K562 (cell line): Measurements from ENCODE around the gene TP53I3. TPM values are rescaled to one million over a fixed set of nuclear protein-coding genes. Genes with fewer than 3 reads are reported as not detected.
A peak's percentile ranks its signal among the peaks of the same experiment; 100 is the strongest.

Source experiments
- ATAC-seq: fragments of 200-7000 bp; cut with Tn5 transposase; 3 replicates; pipeline ENCODE4 v1.9.1; 2020; ENCODE audit warnings: moderate library complexity
- BruUV-seq: library from RNA; stranded (reverse); fragments of 400-500 nt; replicated peaks from 2 replicates; lab custom pipeline; 2021; lab: Mats Ljungman, UMichigan
- CTCF ChIA-PET: fragments of 300-600 bp; formaldehyde crosslinking; extraction: SDS; loops from one replicate; lab custom pipeline; 2021; ENCODE audit warnings: low intra/inter-chr PET ratio; lab: Yijun Ruan, JAX
- POLR2A ChIA-PET: fragments of 300-600, 350-650 bp; sonication (Branson Sonifier 250); formaldehyde crosslinking; extraction: SDS; loops from one replicate; lab custom pipeline; 2021; ENCODE audit warnings: antibody characterized with exemption, inconsistent platforms; lab: Yijun Ruan, JAX
- DNase-seq, 4 experiments: peaks; one replicate each; pipeline versions ENCODE4 v3.0.0 to v3.0.0-alpha.2; 2011 to 2018; ENCODE audit warnings: low spot score in 3 of 4, mixed read lengths in 3 of 4; ENCODE audit errors: extremely low read depth in 1 of 4
- FAIRE-seq: peaks from 2 replicates; lab custom pipeline; 2011; peaks lifted over from hg19 to GRCh38; lab: Jason Lieb, UNC
- H2AFZ ChIP-seq: 2 replicates; pipeline ENCODE4 v1.6.0; 2011; ENCODE audit warnings: low read depth, low read length, control low read depth, inconsistent platforms
- H3K27ac ChIP-seq: fragments of 200-600 bp; 3 replicates; pipeline ENCODE4 v1.8.0; 2011; ENCODE audit warnings: low read depth, mild to moderate bottlenecking, control low read depth, inconsistent platforms, low read length, moderate library complexity, mixed read lengths; ENCODE audit errors: extremely low read depth
- H3K27me3 ChIP-seq, 2 experiments: fragments of 300-600 bp in 1 of 2; 2 replicates in 1 of 2; 3 replicates in 1 of 2; pipeline versions ENCODE4 v1.6.0 to v1.8.0; 2011; ENCODE audit warnings: inconsistent platforms in 2 of 2, low read length in 2 of 2, mild to moderate bottlenecking in 1 of 2, mixed read lengths in 1 of 2, moderate library complexity in 1 of 2; ENCODE audit not compliant: control insufficient read depth in 2 of 2, insufficient read depth in 2 of 2
- H3K36me3 ChIP-seq: fragments of 300-600 bp; 3 replicates; pipeline ENCODE4 v1.8.0; 2011; ENCODE audit warnings: mild to moderate bottlenecking, low read length, inconsistent platforms; ENCODE audit not compliant: control insufficient read depth, insufficient read depth
- H3K4me1 ChIP-seq, 2 experiments: fragments of 200-600 bp in 1 of 2; replicated peaks in 1 of 2; 2 replicates in 1 of 2; 3 replicates in 1 of 2; pipeline versions ENCODE4 v1.5.1 to v1.8.0; 2011; ENCODE audit warnings: inconsistent platforms in 2 of 2, low read length in 2 of 2, mild to moderate bottlenecking in 1 of 2, mixed read lengths in 1 of 2, moderate library complexity in 1 of 2; ENCODE audit not compliant: control insufficient read depth in 2 of 2, insufficient read depth in 2 of 2
- H3K4me2 ChIP-seq: 2 replicates; pipeline ENCODE4 v1.6.1; 2011; ENCODE audit warnings: low read length, control low read depth, inconsistent platforms, mixed read lengths; ENCODE audit not compliant: insufficient read depth
- H3K4me3 ChIP-seq: fragments of 200-600 bp; sonication (generic), shearing (Covaris generic); 2 replicates; pipeline ENCODE4 v1.5.1; 2016; ENCODE audit warnings: control low read depth, inconsistent platforms
- H3K79me2 ChIP-seq: fragments of 200-600 bp; 3 replicates; pipeline ENCODE4 v1.8.0; 2011; ENCODE audit warnings: low read length, inconsistent platforms; ENCODE audit not compliant: control insufficient read depth, insufficient read depth
- H3K9ac ChIP-seq, 2 experiments: 2 replicates each; pipeline versions ENCODE4 v1.6.0 to v1.6.1; 2011; ENCODE audit warnings: low read depth in 2 of 2, low read length in 2 of 2, control low read depth in 1 of 2, inconsistent platforms in 1 of 2, mild to moderate bottlenecking in 1 of 2, mixed read lengths in 1 of 2; ENCODE audit not compliant: insufficient read depth in 1 of 2
- H3K9me1 ChIP-seq: one replicate; pipeline ENCODE4 v1.6.0; 2011; ENCODE audit warnings: inconsistent platforms, mild to moderate bottlenecking, low read length, moderate library complexity; ENCODE audit not compliant: control insufficient read depth, insufficient read depth
- H3K9me3 ChIP-seq: replicated peaks from 2 replicates; pipeline ENCODE4 v1.5.1; 2011; ENCODE audit warnings: low read depth, low read length, inconsistent platforms; ENCODE audit not compliant: control insufficient read depth, insufficient read depth
- H4K20me1 ChIP-seq: replicated peaks from 2 replicates; pipeline ENCODE4 v1.6.1; 2011; ENCODE audit warnings: low read length, inconsistent platforms, mixed read lengths; ENCODE audit not compliant: control insufficient read depth, insufficient read depth
- DDX20 ChIP-seq: fragments of 450-650 bp; IDR thresholded peaks from 2 replicates; pipeline ENCODE4 v1.6.1; 2016; ENCODE audit warnings: missing genetic modification characterization, low read depth, mild to moderate bottlenecking, missing compliant biosample characterization, moderate library complexity
- E2F8 ChIP-seq: fragments of 450-650 bp; IDR thresholded peaks from 2 replicates; pipeline ENCODE4 v1.7.1; 2018; ENCODE audit warnings: mild to moderate bottlenecking, low read depth; ENCODE audit not compliant: partially characterized antibody
- MTA2 ChIP-seq: fragments of 450-650 bp; IDR thresholded peaks from 2 replicates; pipeline ENCODE4 v1.6.1; 2016; ENCODE audit warnings: low read depth
- RBM14 ChIP-seq: fragments of 200-400 bp; formaldehyde crosslinking; IDR thresholded peaks from 2 replicates; pipeline ENCODE4 v1.6.1; 2018; ENCODE audit warnings: low read depth, mild to moderate bottlenecking, low read length, moderate library complexity, borderline replicate concordance; ENCODE audit not compliant: insufficient read depth
- ZNF239 ChIP-seq: fragments of 250-450 bp; sonication (Bioruptor Pico); IDR thresholded peaks from 2 replicates; pipeline ENCODE4 v1.4.0; 2020; ENCODE audit warnings: mild to moderate bottlenecking
- ZNF695 ChIP-seq: fragments of 450-650 bp; formaldehyde crosslinking; IDR thresholded peaks from 2 replicates; pipeline ENCODE4 v1.4.0; 2020; ENCODE audit warnings: mild to moderate bottlenecking, moderate library complexity
- WGBS: fragments of 100-300 bp; shearing (Covaris generic); methylation state at CpG from one replicate; pipeline ENCODE4 v1.1.6; 2016; ENCODE audit warnings: low coverage, mixed read lengths; ENCODE audit not compliant: insufficient coverage; ENCODE audit errors: missing lambda C conversion rate; 5-methylcytosine and 5-hydroxymethylcytosine counted together
- in situ Hi-C: fragments of 300-500 bp; cut with MboI; formaldehyde crosslinking; loops from 4 replicates; pipeline ENCODE4 v1.15.0; 2018; ENCODE audit warnings: inconsistent platforms, mixed read lengths
- intact Hi-C: fragments of 100-400 bp; cut with micrococcal nuclease; formaldehyde crosslinking; loops from 2 replicates; pipeline ENCODE4 v1.14.2; 2022
- polyA plus RNA-seq, 8 experiments: library from polyadenylated mRNA; depleted of rRNA in 4 of 8; stranded (reverse) in 5 of 8; unstranded in 3 of 8; fragments of >200 nt; fragmentation: Nextera tagmentation in 2 of 8; fragmentation: Illumina TruSeq in 1 of 8; extraction: Ambion mirVana in 2 of 8; extraction: Trizol in 1 of 8; gene quantifications; 2 replicates each; pipeline versions ENCODE4 v1.2.1 to v1.2.3, GENCODE V29; 2011 to 2014; ENCODE audit warnings: inconsistent platforms in 1 of 8, missing spikeins in 1 of 8
- total RNA-seq, 7 experiments: library from RNA; depleted of rRNA in 6 of 7; stranded (reverse); fragments of >200 nt in 6 of 7; fragmentation: Illumina TruSeq in 2 of 7; extraction: Trizol in 2 of 7; gene quantifications; 2 replicates each; pipeline versions ENCODE4 v1.2.1 to v1.2.3, GENCODE V29; 2011 to 2021; ENCODE audit warnings: low replicate concordance in 1 of 7

Gene TP53I3
- total and polyA plus RNA-seq, 9 of the 15 experiments (the other 6 are each of a cell fraction or from before 2014, with no cell fraction given): 0.65 to 9.5 (median 5.6) TPM

GRCh38 chr2:24122366-24123194 is 37.9 kb upstream of the TP53I3 start (continued):
- TF ChIP-seq E2F8 (peak; percentile 86), ZNF695 (CRISPR knock-in tag) (no peak), RBM14 (0 out of 2 replicates have a peak, but pooled peaks have one; percentile 70)

- Histone ChIP-seq H3K79me2 (peaks cover 6% of the 10 kb centered on the region; the same call in 1 of the 3 replicates), H4K20me1 (no peaks in the 10 kb centered on the region), H3K4me1 (peaks cover 3 to 11% of the 10 kb centered on the region in 2 experiments; a peak in 3 of 5 replicates), H3K36me3 (no peaks in the 10 kb centered on the region), H3K4me3 (no peak overlapping the region), H3K9ac (no peak overlapping the region), H3K27ac (no peak overlapping the region), H3K9me3 (no peaks in the 10 kb centered on the region), H2AFZ (no peak overlapping the region), H3K9me1 (no peaks in the 10 kb centered on the region), H3K4me2 (no peak overlapping the region), H3K27me3 (no peaks in the 10 kb centered on the region)
- no peak for ATAC-seq
- FAIRE-seq: no peak
- DNase-seq: no peak
- ChIA-PET CTCF (no interaction called here), POLR2A (interaction anchor here (1.1 to 2.5 kb wide), 3 partner anchors 10 to 74 kb away, joined by 4 to 25 read pairs (median 7); no protein-coding TSS in a partner anchor)
- in situ Hi-C loops: no loop called here
- TF ChIP-seq ZNF239 (CRISPR knock-in tag) (no peak), DDX20 (tag) (no peak), MTA2 (no peak)
- intact Hi-C loops: no loop called here
- BruUV-seq: no TSS peak
- WGBS: 80% methylated on average over 4 of the region's 4 CpGs
Measured at GRCh38 chr2:24121469-24121868, 36.8 kb upstream of the TP53I3 start.
